Body of pancreas (tissue), 4 donors: ENCODE measurements around the gene PCED1A. TPM values are rescaled to one million over a fixed set of nuclear protein-coding genes. Genes with fewer than 3 reads are reported as not detected.

Source experiments
- ATAC-seq: fragments of 150-250 bp; one replicate; pipeline ENCODE4 v1.9.1; 2016
- DNase-seq, 4 donors: peaks; one replicate each; pipeline ENCODE4 v3.0.0-alpha.2; 2019
- H3K27ac ChIP-seq, 4 donors: fragments of 200-600 bp; sonication (generic); 1 replicate in 3 of 4; 2 replicates in 1 of 4; pipeline versions ENCODE4 v1.5.1 to v1.6.1; 2016 to 2019; ENCODE audit warnings: mild to moderate bottlenecking in 1 of 4, mixed read lengths in 1 of 4, moderate library complexity in 1 of 4
- H3K27me3 ChIP-seq, 2 donors: fragments of 200-600 bp; sonication (generic); one replicate each; pipeline ENCODE4 v1.6.0; 2016; ENCODE audit warnings: mild to moderate bottlenecking in 1 of 2
- H3K36me3 ChIP-seq, 2 donors: fragments of 200-600 bp; sonication (generic); replicated peaks in 1 of 2; 2 replicates each; pipeline ENCODE4 v1.5.1; 2016; ENCODE audit warnings: low read depth in 2 of 2; ENCODE audit not compliant: insufficient read depth in 1 of 2
- H3K4me1 ChIP-seq: fragments of 200-600 bp; sonication (generic); one replicate; pipeline ENCODE4 v1.6.0; 2016
- H3K4me3 ChIP-seq, 2 donors: fragments of 200-600 bp; sonication (generic); 1 replicate in 1 of 2; 2 replicates in 1 of 2; pipeline ENCODE4 v1.5.1; 2016 to 2019
- H3K9me3 ChIP-seq, 3 donors: fragments of 200-600 bp; sonication (generic); 1 replicate in 2 of 3; 2 replicates in 1 of 3; pipeline ENCODE4 v1.5.1; 2016
- CTCF ChIP-seq, 7 experiments: fragments of 450-650 bp in 4 of 7; fragments of 200-600 bp in 3 of 7; sonication (generic) in 3 of 7; IDR thresholded peaks; one replicate each; pipeline ENCODE4 v1.5.1; 2016 to 2019; ENCODE audit warnings: antibody characterized with exemption in 7 of 7
- POLR2A ChIP-seq, 3 donors: fragments of 450-650 bp; IDR thresholded peaks; one replicate each; pipeline ENCODE4 v1.6.1; 2016; ENCODE audit warnings: antibody characterized with exemption in 3 of 3, mild to moderate bottlenecking in 2 of 3
- WGBS, 2 donors: methylation state at CpG; one replicate each; pipeline ENCODE4 v1.1.5; 2017; 5-methylcytosine and 5-hydroxymethylcytosine counted together
- intact Hi-C: fragments of 100-400 bp; cut with DNase I; formaldehyde crosslinking; loops from one replicate; pipeline ENCODE4 v1.15.1; 2023
- total RNA-seq, 2 donors: library from RNA; depleted of rRNA; stranded (reverse); fragments of >200 nt; gene quantifications; one replicate each; pipeline ENCODE4 v1.1.0, GENCODE V29; 2016

The PCED1A gene
- total RNA-seq, 2 donors from 2014 or later = 26.5 to 48.1 TPM

GRCh38 chr20:2846698-2847097 lies 6.2 kb upstream of the PCED1A start:
- intact Hi-C loops = no loop called here
- TF ChIP-seq POLR2A (IDR thresholded peaks at IDR 0.05) (no peak), CTCF (IDR thresholded peaks at IDR 0.05) (no peak)
- DNase-seq (no peak), ATAC-seq (no peak)
- Histone ChIP-seq H3K4me3 (no peak overlapping the region), H3K9me3 (no peaks in the 10 kb centered on the region), H3K36me3 (no peaks in the 10 kb centered on the region), H3K27ac (no peak overlapping the region), H3K27me3 (no peaks in the 10 kb centered on the region), H3K4me1 (peaks cover 3% of the 10 kb centered on the region)
- WGBS, 2 donors = 84 to 90% methylated on average over 5 of the region's 5 CpGs

- intact Hi-C loops = no loop called here
- no peak overlapping the region for H3K4me3 ChIP-seq
- no peaks in the 10 kb centered on the region for H3K9me3 ChIP-seq
- TF ChIP-seq POLR2A (IDR thresholded peaks at IDR 0.05) = no peak
- no peak for TF ChIP-seq CTCF (IDR thresholded peaks at IDR 0.05)
- no peaks in the 10 kb centered on the region for H3K27me3 ChIP-seq
- no peak for ATAC-seq
- H3K4me1 ChIP-seq = peaks cover 7% of the 10 kb centered on the region
- WGBS, 2 donors = 85% methylated on average over 2 of the region's 2 CpGs
- no peaks in the 10 kb centered on the region for H3K36me3 ChIP-seq
- no peak for DNase-seq
- no peak overlapping the region for H3K27ac ChIP-seq
Observed at GRCh38 chr20:2845607-2846006, 5.2 kb upstream of the PCED1A start.

- Histone ChIP-seq H3K27me3 (no peaks in the 10 kb centered on the region), H3K27ac (peak overlapping the region; percentile 45 to 93 (median 87)), H3K4me3 (peak overlapping the region; percentile 92 to 97), H3K9me3 (no peaks in the 10 kb centered on the region), H3K36me3 (no peaks in the 10 kb centered on the region), H3K4me1 (peaks cover 21% of the 10 kb centered on the region)
- peak; percentile 45 to 50 (median 50) for DNase-seq
- ATAC-seq = peak; percentile 30
- intact Hi-C loops = no loop called here
- 5 to 17% methylated on average over 11 to 29 of the region's 33 CpGs for whole genome bisulfite sequencing, 2 donors
- TF ChIP-seq CTCF (IDR thresholded peaks at IDR 0.05) = no peak
- no peak for TF ChIP-seq POLR2A (IDR thresholded peaks at IDR 0.05)
Observed at GRCh38 chr20:2840967-2841531, 594 bp upstream of the PCED1A start.

GRCh38 chr20:2839732-2840137 lies 720 bp downstream of the PCED1A start:
- WGBS, 2 donors = 78 to 88% methylated on average over 16 to 17 of the region's 21 CpGs
- H3K27ac ChIP-seq = peak overlapping the region in 2 of 4 donors; percentile 89 to 93
- H3K36me3 ChIP-seq = no peaks in the 10 kb centered on the region
- H3K4me1 ChIP-seq = peaks cover 21% of the 10 kb centered on the region
- ATAC-seq (no peak), DNase-seq (no peak)
- intact Hi-C loops = loop anchor here (10.0 kb wide), 1 partner anchor 365 kb away; the partner anchor contains the start of gene SNRPB
- no peak for TF ChIP-seq POLR2A (IDR thresholded peaks at IDR 0.05)
- TF ChIP-seq CTCF (IDR thresholded peaks at IDR 0.05) = no peak
- no peaks in the 10 kb centered on the region for H3K9me3 ChIP-seq
- H3K27me3 ChIP-seq = no peaks in the 10 kb centered on the region
- H3K4me3 ChIP-seq = peak overlapping the region in 1 of 2 donors; percentile 97
